H1 (cell line): ENCODE measurements around the gene MAPRE2. TPM values are rescaled to one million over a fixed set of nuclear protein-coding genes. Genes with fewer than 3 reads are reported as not detected.
A peak's percentile ranks its signal among the peaks of the same experiment; 100 is the strongest.

Experiments
- CTCF ChIA-PET: fragments of 300-600 bp; sonication (Branson Sonifier 250); formaldehyde crosslinking; loops from one replicate; lab custom pipeline; 2021; ENCODE audit not compliant: partially characterized antibody; lab: Charles Lee
- POLR2A ChIA-PET: fragments of 300-600 bp; sonication (Branson Sonifier 250); formaldehyde crosslinking; loops from one replicate; lab custom pipeline; 2021; ENCODE audit warnings: inconsistent platforms; ENCODE audit not compliant: partially characterized antibody; lab: Charles Lee
- DNase-seq, 2 experiments: peaks; one replicate each; pipeline versions ENCODE4 v3.0.0 to v3.0.0-alpha.2; 2010 to 2022; ENCODE audit warnings: low spot score in 2 of 2, low read depth in 1 of 2, mixed read lengths in 1 of 2
- FAIRE-seq: peaks from 2 replicates; lab custom pipeline; 2011; peaks lifted over from hg19 to GRCh38; lab: Jason Lieb, UNC
- H2AFZ ChIP-seq: 2 replicates; pipeline ENCODE4 v1.8.1; 2012; ENCODE audit warnings: low read length, inconsistent platforms
- H2AK5ac ChIP-seq: 2 replicates; pipeline ENCODE4 v1.6.1; 2013; ENCODE audit warnings: low read depth, low read length
- H2BK120ac ChIP-seq: replicated peaks from 2 replicates; pipeline ENCODE3; 2013; ENCODE audit warnings: low read depth, low read length, inconsistent platforms
- H2BK12ac ChIP-seq: 2 replicates; pipeline ENCODE4 v1.6.1; 2013; ENCODE audit warnings: low read depth, low read length
- H2BK15ac ChIP-seq: 2 replicates; pipeline ENCODE4 v1.6.1; 2013; ENCODE audit warnings: low read length
- H2BK20ac ChIP-seq: 2 replicates; pipeline ENCODE4 v1.6.1; 2013; ENCODE audit warnings: low read length
- H2BK5ac ChIP-seq: 2 replicates; pipeline ENCODE4 v1.6.1; 2013; ENCODE audit warnings: low read depth, low read length
- H3K14ac ChIP-seq: 2 replicates; pipeline ENCODE4 v1.6.1; 2013; ENCODE audit warnings: inconsistent platforms; ENCODE audit not compliant: insufficient read length
- H3K18ac ChIP-seq: 2 replicates; pipeline ENCODE4 v1.6.1; 2013; ENCODE audit warnings: low read length; ENCODE audit errors: extremely low read depth
- H3K23ac ChIP-seq: 2 replicates; pipeline ENCODE4 v1.6.1; 2013; ENCODE audit warnings: inconsistent platforms; ENCODE audit not compliant: insufficient read length
- H3K23me2 ChIP-seq: 2 replicates; pipeline ENCODE4 v1.6.1; 2013; ENCODE audit warnings: low read depth, low read length
- H3K27ac ChIP-seq: 2 replicates; pipeline ENCODE4 v1.6.1; 2011; ENCODE audit warnings: low read depth, low read length, inconsistent platforms
- H3K27me3 ChIP-seq, 4 experiments: replicated peaks in 1 of 4; 1 replicate in 1 of 4; 2 replicates in 3 of 4; pipeline versions ENCODE4 v1.6.1 to v1.8.1; 2011 to 2013; ENCODE audit warnings: low read length in 3 of 4, mild to moderate bottlenecking in 3 of 4, inconsistent platforms in 2 of 4, mixed read lengths in 2 of 4, moderate library complexity in 1 of 4; ENCODE audit not compliant: control insufficient read depth in 3 of 4, insufficient read depth in 3 of 4; ENCODE audit errors: extremely low read depth in 1 of 4
- H3K36me3 ChIP-seq, 4 experiments: 2 replicates each; pipeline versions ENCODE4 v1.6.1 to v1.8.1; 2011 to 2013; ENCODE audit warnings: mild to moderate bottlenecking in 4 of 4, low read length in 3 of 4, moderate library complexity in 2 of 4, control low read depth in 1 of 4, inconsistent platforms in 1 of 4; ENCODE audit not compliant: insufficient read depth in 4 of 4, control insufficient read depth in 2 of 4
- H3K4ac ChIP-seq: replicated peaks from 2 replicates; pipeline ENCODE3; 2013; ENCODE audit warnings: low read length, low read depth, mixed read lengths, inconsistent platforms; ENCODE audit not compliant: insufficient read length
- H3K4me1 ChIP-seq, 4 experiments: replicated peaks in 1 of 4; 1 replicate in 1 of 4; 2 replicates in 3 of 4; pipeline versions ENCODE4 v1.6.1 to v1.8.1; 2011 to 2013; ENCODE audit warnings: low read length in 3 of 4, inconsistent platforms in 2 of 4, mixed read lengths in 1 of 4; ENCODE audit not compliant: insufficient read depth in 4 of 4, control insufficient read depth in 3 of 4
- H3K4me2 ChIP-seq, 2 experiments: 2 replicates each; pipeline versions ENCODE4 v1.6.1 to v1.8.1; 2011 to 2013; ENCODE audit warnings: low read depth in 2 of 2, low read length in 2 of 2, control low read depth in 1 of 2, inconsistent platforms in 1 of 2, mild to moderate bottlenecking in 1 of 2; ENCODE audit not compliant: insufficient read depth in 1 of 2
- H3K4me3 ChIP-seq, 4 experiments: fragments of 200-600, 300-600 bp in 1 of 4; sonication (generic), shearing (Covaris generic), sonication (Bioruptor Twin) in 1 of 4; 2 replicates each; pipeline versions ENCODE4 v1.5.1 to v1.8.1; 2011 to 2016; ENCODE audit warnings: low read length in 4 of 4, low read depth in 3 of 4, control low read depth in 2 of 4, inconsistent platforms in 2 of 4, mild to moderate bottlenecking in 2 of 4, mixed read lengths in 1 of 4, moderate library complexity in 1 of 4; ENCODE audit not compliant: insufficient read depth in 2 of 4; ENCODE audit errors: extremely low read depth in 1 of 4
- H3K56ac ChIP-seq: replicated peaks from 2 replicates; pipeline ENCODE3; 2013; ENCODE audit warnings: low read depth, mild to moderate bottlenecking, mixed read lengths, low read length, inconsistent platforms; ENCODE audit not compliant: insufficient read length
- H3K79me1 ChIP-seq: 2 replicates; pipeline ENCODE4 v1.6.1; 2013; ENCODE audit warnings: low read depth, low read length, control low read depth
- H3K79me2 ChIP-seq, 2 experiments: 2 replicates each; pipeline versions ENCODE4 v1.6.1 to v1.8.1; 2012 to 2013; ENCODE audit warnings: low read length in 2 of 2, mild to moderate bottlenecking in 2 of 2, inconsistent platforms in 1 of 2; ENCODE audit not compliant: insufficient read depth in 2 of 2, control insufficient read depth in 1 of 2
- H3K9ac ChIP-seq, 4 experiments: replicated peaks in 1 of 4; 1 replicate in 1 of 4; 2 replicates in 3 of 4; pipeline versions ENCODE4 v1.6.1 to v1.8.1; 2011 to 2013; ENCODE audit warnings: low read depth in 3 of 4, low read length in 3 of 4, control low read depth in 2 of 4, mild to moderate bottlenecking in 2 of 4, moderate library complexity in 2 of 4, inconsistent platforms in 1 of 4; ENCODE audit errors: extremely low read depth in 1 of 4
- H3K9me3 ChIP-seq, 2 experiments: 2 replicates each; pipeline versions ENCODE4 v1.6.1 to v1.8.1; 2012 to 2013; ENCODE audit warnings: mild to moderate bottlenecking in 2 of 2, moderate library complexity in 2 of 2, control low read depth in 1 of 2, inconsistent platforms in 1 of 2, low read depth in 1 of 2, low read length in 1 of 2, mixed read lengths in 1 of 2; ENCODE audit not compliant: insufficient read depth in 2 of 2
- H4K20me1 ChIP-seq, 2 experiments: replicated peaks in 1 of 2; 2 replicates each; pipeline versions ENCODE3 to v1.8.1; 2011 to 2013; ENCODE audit warnings: inconsistent platforms in 2 of 2, low read length in 2 of 2, mild to moderate bottlenecking in 1 of 2; ENCODE audit not compliant: insufficient read depth in 2 of 2, control insufficient read depth in 1 of 2
- H4K5ac ChIP-seq: 2 replicates; pipeline ENCODE4 v1.6.1; 2013; ENCODE audit warnings: low read length, low read depth, mixed read lengths, inconsistent platforms; ENCODE audit not compliant: insufficient read length
- H4K8ac ChIP-seq: 2 replicates; pipeline ENCODE4 v1.8.0; 2013; ENCODE audit warnings: mild to moderate bottlenecking, moderate library complexity, low read length, inconsistent platforms; ENCODE audit not compliant: insufficient read depth; ENCODE audit errors: extremely low read depth
- H4K91ac ChIP-seq: replicated peaks from 2 replicates; pipeline ENCODE3; 2013; ENCODE audit warnings: low read length, mixed read lengths, inconsistent platforms; ENCODE audit not compliant: insufficient read length
- BRCA1 ChIP-seq: IDR thresholded peaks from 2 replicates; pipeline ENCODE4 v1.6.1; 2012; ENCODE audit warnings: low read depth, low read length, improper control_type of control experiment
- CTBP2 ChIP-seq: IDR thresholded peaks from 2 replicates; pipeline ENCODE4 v1.7.0; 2011; ENCODE audit warnings: borderline replicate concordance, mild to moderate bottlenecking, moderate library complexity, mixed read lengths, low read length; ENCODE audit not compliant: insufficient read depth, insufficient read length
- EZH2 ChIP-seq: fragments of 200-600 bp; sonication (generic); IDR thresholded peaks from 2 replicates; pipeline ENCODE4 v1.7.1; 2012; ENCODE audit warnings: low read depth, mild to moderate bottlenecking, moderate library complexity, low read length, inconsistent platforms; ENCODE audit not compliant: severe bottlenecking
- MAFK ChIP-seq: IDR thresholded peaks from 2 replicates; pipeline ENCODE4 v1.6.1; 2012; ENCODE audit warnings: low read depth, mild to moderate bottlenecking, improper control_type of control experiment, low read length
- POU5F1 ChIP-seq: IDR thresholded peaks from 2 replicates; pipeline ENCODE4 v1.6.1; 2011; ENCODE audit warnings: low read depth, mild to moderate bottlenecking, low read length, moderate library complexity
- RXRA ChIP-seq: IDR thresholded peaks from 2 replicates; pipeline ENCODE4 v1.6.1; 2011; ENCODE audit warnings: low read depth, mild to moderate bottlenecking, low read length, moderate library complexity; ENCODE audit not compliant: insufficient read depth
- WGBS, 2 experiments: shearing (Covaris generic) in 1 of 2; methylation state at CpG; one replicate each; pipeline versions ENCODE4 v1.1.6 to v1.1.7; 2013 to 2015; ENCODE audit warnings: low lambda C conversion rate in 2 of 2, mixed read lengths in 2 of 2, inconsistent platforms in 1 of 2, low coverage in 1 of 2, missing lambda C conversion rate in 1 of 2; ENCODE audit not compliant: insufficient replicate concordance in 2 of 2, insufficient coverage in 1 of 2, insufficient read length in 1 of 2; ENCODE audit errors: extremely low coverage in 1 of 2, missing lambda C conversion rate in 1 of 2; 5-methylcytosine and 5-hydroxymethylcytosine counted together
- polyA plus RNA-seq, 7 experiments: library from polyadenylated mRNA; depleted of rRNA in 3 of 7; stranded (reverse) in 5 of 7; unstranded in 2 of 7; fragments of >200 nt in 5 of 7; fragments of 200-250 nt in 2 of 7; gene quantifications; 1 replicate in 5 of 7; 2 replicates in 1 of 7; 4 replicates in 1 of 7; pipeline versions ENCODE4 v1.2.1 to v1.2.3, GENCODE V29; 2011 to 2013; ENCODE audit warnings: missing spikeins in 2 of 7, mixed read lengths in 2 of 7
- total RNA-seq: library from RNA; stranded (reverse); fragmentation: NEBNext Ultra II Directional; extraction: Animal tissue kit (Norgen Biotek cat#: 25700); gene quantifications from 2 replicates; pipeline ENCODE4 v1.2.1, GENCODE V29; 2021

The MAPRE2 gene
- total and polyA plus RNA-seq, 2 of the 8 experiments (the other 6 are each of a cell fraction or from before 2014, with no cell fraction given), result 32.6 to 33.1 TPM

GRCh38 chr18:35117951-35118411 lies 76.8 kb downstream of the MAPRE2 start:
- Histone ChIP-seq H2BK20ac (no peak overlapping the region), H3K4me3 (no peak overlapping the region), H2AFZ (no peak overlapping the region), H3K36me3 (no peaks in the 10 kb centered on the region), H4K20me1 (peaks cover 0 to 2% of the 10 kb centered on the region in 2 experiments), H2BK120ac (no peak overlapping the region), H4K8ac (no peak overlapping the region), H2BK15ac (peak overlapping the region; percentile 14; the same call in 1 of the 2 replicates), H3K4me1 (peaks cover 0 to 8% (median 5%) of the 10 kb centered on the region in 4 experiments; a peak in 6 of 7 replicates), H3K56ac (no peak overlapping the region), H3K18ac (peak overlapping the region; percentile 56; the same call in 1 of the 2 replicates), H4K5ac (no peak overlapping the region), H3K9ac (no peak overlapping the region), H2BK5ac (no peak overlapping the region), H3K27ac (no peak overlapping the region), H2AK5ac (0 out of 2 replicates have a peak overlapping the region, but pooled peaks have one; percentile 58), H3K4me2 (no peak overlapping the region), H3K79me2 (no peaks in the 10 kb centered on the region), H4K91ac (no peak overlapping the region), H3K23ac (no peak overlapping the region), H3K4ac (no peak overlapping the region), H3K79me1 (no peaks in the 10 kb centered on the region; the same call in 1 of the 2 replicates), H2BK12ac (no peak overlapping the region), H3K9me3 (no peaks in the 10 kb centered on the region), H3K14ac (no peak overlapping the region), H3K23me2 (no peaks in the 10 kb centered on the region)
- FAIRE-seq, result no peak
- POLR2A ChIA-PET, result no interaction called here
- WGBS, 2 experiments, result 86% methylated on average over 7 of the region's 7 CpGs; no CpG with 5 or more reads in 1 of the 2 experiments
- CTCF ChIA-PET, result interaction anchor here (0.5 to 1.8 kb wide), 5 partner anchors 9 to 124 kb away, joined by 3 to 12 read pairs (median 4); no protein-coding TSS in a partner anchor
- no peak for DNase-seq
- TF ChIP-seq RXRA (no peak), POU5F1 (no peak), CTBP2 (no peak), BRCA1 (no peak), MAFK (peak; percentile 65), EZH2 (no peak)
- TF ChIP-seq, all 59 proteins: peak for 1
- no peaks in the 10 kb centered on the region for H3K27me3 ChIP-seq
